Keratinocyte (primary cell): ENCODE data around the gene FARP1. TPM values are rescaled to one million over a fixed set of nuclear protein-coding genes. Genes with fewer than 3 reads are reported as not detected.

ENCODE experiments used
- DNase-seq: peaks from one replicate; pipeline ENCODE4 v3.0.0-alpha.2; 2011; ENCODE audit warnings: low read depth, missing footprints, low spot score
- FAIRE-seq: peaks from 2 replicates; lab custom pipeline; 2011; peaks lifted over from hg19 to GRCh38; lab: Jason Lieb, UNC
- H2AFZ ChIP-seq: 2 replicates; pipeline ENCODE4 v1.6.0; 2012; ENCODE audit warnings: low read length, control low read depth, inconsistent platforms; ENCODE audit not compliant: control insufficient read depth
- H3K27ac ChIP-seq: 2 replicates; pipeline ENCODE4 v1.5.1; 2011; ENCODE audit warnings: low read length; ENCODE audit not compliant: control insufficient read depth, insufficient read depth
- H3K27me3 ChIP-seq: 3 replicates; pipeline ENCODE4 v1.6.0; 2011; ENCODE audit warnings: low read length; ENCODE audit not compliant: control insufficient read depth, insufficient read depth; ENCODE audit errors: extremely low read depth
- H3K36me3 ChIP-seq, 2 experiments: 2 replicates in 1 of 2; 3 replicates in 1 of 2; pipeline ENCODE4 v1.5.1; 2011; ENCODE audit warnings: low read length in 2 of 2, mild to moderate bottlenecking in 1 of 2; ENCODE audit not compliant: control insufficient read depth in 2 of 2, insufficient read depth in 2 of 2; ENCODE audit errors: extremely low read depth in 1 of 2
- H3K4me1 ChIP-seq: 3 replicates; pipeline ENCODE4 v1.5.1; 2011; ENCODE audit warnings: low read length; ENCODE audit not compliant: control insufficient read depth, insufficient read depth; ENCODE audit errors: extremely low read depth
- H3K4me2 ChIP-seq: 3 replicates; pipeline ENCODE4 v1.6.0; 2011; ENCODE audit warnings: low read depth, low read length; ENCODE audit not compliant: control insufficient read depth, insufficient read depth; ENCODE audit errors: extremely low read depth
- H3K4me3 ChIP-seq, 3 experiments: fragments of 200-600 bp in 1 of 3; sonication (generic) in 1 of 3; 2 replicates in 2 of 3; 3 replicates in 1 of 3; pipeline ENCODE4 v1.5.1; 2011 to 2016; ENCODE audit warnings: low read length in 3 of 3, mild to moderate bottlenecking in 3 of 3, control low read depth in 2 of 3, inconsistent platforms in 1 of 3, low read depth in 1 of 3, mixed read lengths in 1 of 3, mixed run types in 1 of 3, moderate library complexity in 1 of 3; ENCODE audit not compliant: control insufficient read depth in 2 of 3, insufficient read depth in 2 of 3; ENCODE audit errors: extremely low read depth in 1 of 3
- H3K79me2 ChIP-seq: 2 replicates; pipeline ENCODE4 v1.6.0; 2012; ENCODE audit warnings: low read length; ENCODE audit not compliant: control insufficient read depth, insufficient read depth
- H3K9ac ChIP-seq: 3 replicates; pipeline ENCODE4 v1.6.0; 2011; ENCODE audit warnings: low read length; ENCODE audit not compliant: control insufficient read depth, insufficient read depth; ENCODE audit errors: extremely low read depth
- H3K9me1 ChIP-seq: 3 replicates; pipeline ENCODE4 v1.6.0; 2011; ENCODE audit warnings: low read length; ENCODE audit not compliant: control insufficient read depth, insufficient read depth; ENCODE audit errors: extremely low read depth
- H3K9me3 ChIP-seq: 2 replicates; pipeline ENCODE4 v1.5.1; 2012; ENCODE audit warnings: low read depth, low read length; ENCODE audit not compliant: control insufficient read depth
- H4K20me1 ChIP-seq: 3 replicates; pipeline ENCODE4 v1.6.0; 2011; ENCODE audit warnings: low read length; ENCODE audit not compliant: control insufficient read depth, insufficient read depth; ENCODE audit errors: extremely low read depth
- EZH2 ChIP-seq: IDR thresholded peaks from one replicate; pipeline ENCODE4 v1.6.1; 2012; ENCODE audit warnings: inconsistent platforms, mild to moderate bottlenecking, low read length, moderate library complexity
- dilution Hi-C: fragments of 300-500 bp; cut with MboI; formaldehyde crosslinking; loops from one replicate; pipeline ENCODE4 v1.7.0; 2020; ENCODE audit warnings: low sequenced_read_pairs; ENCODE audit not compliant: extremely low pct_ligation_motif_present
- polyA plus RNA-seq, 5 experiments: library from polyadenylated mRNA; depleted of rRNA in 3 of 5; stranded (reverse) in 3 of 5; stranded (forward) in 1 of 5; unstranded in 1 of 5; fragments of >200 nt; gene quantifications; 1 replicate in 1 of 5; 2 replicates in 3 of 5; 3 replicates in 1 of 5; pipeline versions ENCODE4 v1.2.1 to v1.2.3, GENCODE V29; 2011 to 2012; ENCODE audit warnings: missing spikeins in 2 of 5, low read depth in 1 of 5, low replicate concordance in 1 of 5
- TF ChIP-seq, protein P1 (sequence below), 3 experiments: IDR thresholded peaks in 1 of 3; conservative IDR thresholded peaks in 1 of 3; optimal IDR thresholded peaks in 1 of 3; 2 replicates in 2 of 3; 3 replicates in 1 of 3; pipeline versions ENCODE3 to v1.5.1; 2011; ENCODE audit warnings: low read length in 3 of 3, mild to moderate bottlenecking in 3 of 3, moderate library complexity in 2 of 3, control low read depth in 1 of 3, inconsistent platforms in 1 of 3; ENCODE audit not compliant: insufficient read depth in 2 of 3; ENCODE audit errors: extremely low read depth in 1 of 3

FARP1 gene
- polyA plus RNA-seq, 1 donor (not counting 4 experiments of a cell fraction or from before 2014, with no cell fraction given) = 10.3 TPM

DNA sequence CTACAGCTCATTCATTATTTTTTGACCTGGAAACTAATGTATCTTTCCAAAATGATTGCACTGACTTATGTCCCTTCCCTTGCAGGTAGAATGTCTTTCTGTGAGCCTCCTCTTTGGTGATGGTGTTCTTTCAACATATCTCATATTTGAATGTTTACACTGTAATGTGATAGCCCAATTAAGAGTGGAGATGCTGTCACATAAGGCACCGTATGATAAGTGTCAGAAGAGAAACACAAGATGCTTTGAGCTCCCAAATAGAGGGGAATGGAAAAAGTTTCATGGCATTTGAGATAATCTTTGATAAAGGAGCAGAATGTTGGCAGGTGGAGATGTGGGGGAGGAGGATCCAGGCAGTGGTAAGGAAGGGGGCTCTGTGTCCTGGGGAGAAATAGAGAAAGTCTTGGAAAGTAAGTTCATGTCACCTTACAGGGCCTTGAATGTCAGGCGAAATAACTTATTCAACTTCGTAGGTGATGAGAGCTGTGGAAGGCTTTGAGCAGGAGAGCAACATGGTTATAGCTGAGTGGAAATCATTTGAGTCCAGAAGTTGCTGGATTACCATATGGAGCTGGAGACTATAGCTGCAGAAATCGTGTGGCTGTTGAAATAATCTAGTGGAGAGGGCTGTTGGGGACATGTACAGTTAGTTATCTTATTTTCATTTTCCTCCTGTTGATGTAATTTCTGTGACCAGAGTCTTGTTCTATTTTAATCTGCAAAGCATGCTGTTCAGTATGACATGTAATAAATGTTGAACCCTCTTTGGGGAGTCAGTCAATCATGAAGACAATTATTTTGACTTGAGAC lies 44.5 kb downstream of the FARP1 start:
- Histone ChIP-seq H3K79me2 (no peaks in the 10 kb centered on the region), H2AFZ (no peak overlapping the region), H3K9ac (no peak overlapping the region), H3K4me1 (no peaks in the 10 kb centered on the region), H3K9me3 (no peaks in the 10 kb centered on the region), H3K27ac (no peak overlapping the region), H3K27me3 (no peaks in the 10 kb centered on the region), H3K36me3 (no peaks in the 10 kb centered on the region), H4K20me1 (no peaks in the 10 kb centered on the region), H3K4me3 (no peak overlapping the region), H3K9me1 (no peaks in the 10 kb centered on the region), H3K4me2 (no peak overlapping the region)
- FAIRE-seq (no peak), DNase-seq (no peak)
- TF ChIP-seq EZH2 = no peak
- TF ChIP-seq, protein P1, sequence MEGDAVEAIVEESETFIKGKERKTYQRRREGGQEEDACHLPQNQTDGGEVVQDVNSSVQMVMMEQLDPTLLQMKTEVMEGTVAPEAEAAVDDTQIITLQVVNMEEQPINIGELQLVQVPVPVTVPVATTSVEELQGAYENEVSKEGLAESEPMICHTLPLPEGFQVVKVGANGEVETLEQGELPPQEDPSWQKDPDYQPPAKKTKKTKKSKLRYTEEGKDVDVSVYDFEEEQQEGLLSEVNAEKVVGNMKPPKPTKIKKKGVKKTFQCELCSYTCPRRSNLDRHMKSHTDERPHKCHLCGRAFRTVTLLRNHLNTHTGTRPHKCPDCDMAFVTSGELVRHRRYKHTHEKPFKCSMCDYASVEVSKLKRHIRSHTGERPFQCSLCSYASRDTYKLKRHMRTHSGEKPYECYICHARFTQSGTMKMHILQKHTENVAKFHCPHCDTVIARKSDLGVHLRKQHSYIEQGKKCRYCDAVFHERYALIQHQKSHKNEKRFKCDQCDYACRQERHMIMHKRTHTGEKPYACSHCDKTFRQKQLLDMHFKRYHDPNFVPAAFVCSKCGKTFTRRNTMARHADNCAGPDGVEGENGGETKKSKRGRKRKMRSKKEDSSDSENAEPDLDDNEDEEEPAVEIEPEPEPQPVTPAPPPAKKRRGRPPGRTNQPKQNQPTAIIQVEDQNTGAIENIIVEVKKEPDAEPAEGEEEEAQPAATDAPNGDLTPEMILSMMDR (optimal IDR thresholded peaks at IDR 0.05 in 1 of 3, IDR thresholded peaks at IDR 0.05 in 1 of 3, conservative IDR thresholded peaks at IDR 0.05 in 1 of 3; ENCODE audit: extremely low read depth in 1 of 3, insufficient read depth in 2 of 3, low read length in 3 of 3) = no peak
- dilution Hi-C loops = no loop called here

DNA sequence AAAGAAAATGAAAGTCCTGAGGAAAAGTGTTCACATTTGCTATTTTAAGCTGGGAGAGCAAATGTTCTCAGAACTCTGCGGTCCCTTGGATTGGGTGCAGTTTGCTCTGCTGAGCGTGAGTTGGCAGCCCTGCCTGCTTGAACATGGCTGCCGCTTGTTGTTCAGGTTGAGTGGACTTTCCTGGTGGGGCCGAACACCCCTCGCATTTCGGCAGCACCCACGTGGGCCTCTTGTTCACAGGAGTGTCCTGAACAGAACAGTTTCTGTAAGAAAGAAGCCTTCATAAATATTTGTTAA lies 45.0 kb downstream of the FARP1 start:
- Histone ChIP-seq H3K4me3 (no peak overlapping the region), H3K36me3 (no peaks in the 10 kb centered on the region), H3K27me3 (no peaks in the 10 kb centered on the region), H3K4me2 (no peak overlapping the region), H3K27ac (no peak overlapping the region), H3K9me1 (no peaks in the 10 kb centered on the region), H3K9ac (no peak overlapping the region), H3K4me1 (no peaks in the 10 kb centered on the region), H3K9me3 (no peaks in the 10 kb centered on the region), H2AFZ (no peak overlapping the region), H4K20me1 (no peaks in the 10 kb centered on the region), H3K79me2 (no peaks in the 10 kb centered on the region)
- DNase-seq (no peak), FAIRE-seq (no peak)
- no peak for TF ChIP-seq EZH2
- TF ChIP-seq, protein P1 (optimal IDR thresholded peaks at IDR 0.05 in 1 of 3, IDR thresholded peaks at IDR 0.05 in 1 of 3, conservative IDR thresholded peaks at IDR 0.05 in 1 of 3; ENCODE audit: extremely low read depth in 1 of 3, insufficient read depth in 2 of 3, low read length in 3 of 3) = no peak
- dilution Hi-C loops = no loop called here
